HepG2 (cell line): ENCODE data around the gene TLN1. TPM values are rescaled to one million over a fixed set of nuclear protein-coding genes. Genes with fewer than 3 reads are reported as not detected.

ENCODE experiments used
- ETV5 ChIP-seq: IDR thresholded peaks from 2 replicates; pipeline ENCODE4 v1.6.1; 2018; ENCODE audit warnings: missing biosample characterization, missing genetic modification reagents, inconsistent platforms, borderline replicate concordance
- FLYWCH1 ChIP-seq: sonication (generic); formaldehyde crosslinking; IDR thresholded peaks from 2 replicates; pipeline ENCODE4 v1.8.1; 2023; ENCODE audit warnings: mild to moderate bottlenecking, missing genetic modification reagents
- GFI1 ChIP-seq: sonication (generic); formaldehyde crosslinking; IDR thresholded peaks from 2 replicates; pipeline ENCODE4 v1.5.0; 2020; ENCODE audit warnings: missing genetic modification reagents, mild to moderate bottlenecking, borderline replicate concordance
- MAFF ChIP-seq: IDR thresholded peaks from 2 replicates; pipeline ENCODE4 v1.6.1; 2011; ENCODE audit warnings: low read depth, low read length, improper control_type of control experiment
- MLLT10 ChIP-seq: sonication (generic); formaldehyde crosslinking; IDR thresholded peaks from 2 replicates; pipeline ENCODE4 v1.4.0; 2020; ENCODE audit warnings: missing genetic modification reagents
- RXRA ChIP-seq: sonication (generic); formaldehyde crosslinking; IDR thresholded peaks from 2 replicates; pipeline ENCODE4 v1.5.1; 2020; ENCODE audit warnings: missing genetic modification reagents
- ZBTB42 ChIP-seq: sonication (generic); formaldehyde crosslinking; IDR thresholded peaks from 2 replicates; pipeline ENCODE4 v1.5.0; 2020; ENCODE audit warnings: mild to moderate bottlenecking, missing genetic modification reagents
- ZBTB7A ChIP-seq: sonication (generic); formaldehyde crosslinking; IDR thresholded peaks from 2 replicates; pipeline ENCODE4 v1.8.0; 2022; ENCODE audit warnings: mild to moderate bottlenecking, missing genetic modification reagents
- ZC3H13 ChIP-seq: sonication (generic); formaldehyde crosslinking; IDR thresholded peaks from 2 replicates; pipeline ENCODE4 v1.8.1; 2023; ENCODE audit warnings: mild to moderate bottlenecking, missing genetic modification reagents, moderate library complexity
- ZNF136 ChIP-seq: sonication (generic); formaldehyde crosslinking; IDR thresholded peaks from 2 replicates; pipeline ENCODE4 v1.8.1; 2022; ENCODE audit warnings: low read depth, mild to moderate bottlenecking, moderate library complexity, missing genetic modification reagents
- ZNF280D ChIP-seq: sonication (generic); formaldehyde crosslinking; IDR thresholded peaks from 2 replicates; pipeline ENCODE4 v1.5.1; 2020; ENCODE audit warnings: mild to moderate bottlenecking, missing genetic modification reagents
- ZNF382 ChIP-seq: sonication (generic); formaldehyde crosslinking; IDR thresholded peaks from 2 replicates; pipeline ENCODE4 v1.5.0; 2020; ENCODE audit warnings: missing genetic modification reagents, mild to moderate bottlenecking, borderline replicate concordance
- ZNF546 ChIP-seq: sonication (generic); formaldehyde crosslinking; conservative IDR thresholded peaks from 2 replicates; pipeline ENCODE4 v1.8.1; 2023; ENCODE audit warnings: mild to moderate bottlenecking, missing genetic modification reagents
- ZNF777 ChIP-seq: sonication (generic); formaldehyde crosslinking; IDR thresholded peaks from 2 replicates; pipeline ENCODE4 v1.4.0; 2020; ENCODE audit warnings: missing genetic modification reagents
- ZSCAN21 ChIP-seq: sonication (generic); formaldehyde crosslinking; IDR thresholded peaks from 2 replicates; pipeline ENCODE4 v1.8.0; 2022; ENCODE audit warnings: mild to moderate bottlenecking, missing genetic modification reagents, moderate library complexity, borderline replicate concordance
- polyA plus RNA-seq, 8 experiments: library from polyadenylated mRNA; depleted of rRNA in 3 of 8; stranded (reverse) in 7 of 8; unstranded in 1 of 8; fragments of >200 nt; fragmentation: Illumina TruSeq in 4 of 8; extraction: Trizol in 4 of 8; gene quantifications; 2 replicates each; pipeline versions ENCODE4 v1.2.1 to v1.2.3, GENCODE V29; 2011 to 2016; ENCODE audit warnings: low read depth in 4 of 8, missing spikeins in 1 of 8, mixed read lengths in 1 of 8; ENCODE audit not compliant: insufficient read depth in 1 of 8
- total RNA-seq, 5 experiments: library from RNA; depleted of rRNA; stranded (reverse); fragments of >200 nt; fragmentation: Illumina TruSeq; extraction: Trizol; gene quantifications; 2 replicates each; pipeline ENCODE4 v1.2.3, GENCODE V29; 2016; ENCODE audit warnings: low read depth in 1 of 5
- TF ChIP-seq, protein P1 (sequence below): IDR thresholded peaks from 2 replicates; pipeline ENCODE4 v1.6.1; 2016; ENCODE audit warnings: low read depth, borderline replicate concordance
- TF ChIP-seq, protein P2 (sequence below): sonication (generic); formaldehyde crosslinking; IDR thresholded peaks from 2 replicates; pipeline ENCODE4 v1.5.0; 2020; ENCODE audit warnings: mild to moderate bottlenecking, missing genetic modification reagents, moderate library complexity

TLN1 gene
- total and polyA plus RNA-seq, 2 of the 13 experiments (the other 11 are each of a cell fraction or from before 2014, with no cell fraction given): 35.2 to 51.8 TPM

GRCh38 chr9:35756275-35757225, 24.6 kb upstream of the TLN1 start (continued):
- TF ChIP-seq ETV5 (CRISPR knock-in tag) (peak; percentile 79; the same call in 1 of the 2 replicates), ZNF382 (CRISPR knock-in tag) (no peak), ZNF546 (CRISPR knock-in tag) (peak; percentile 50), ZBTB42 (CRISPR knock-in tag) (peak; percentile 82; the same call in 1 of the 2 replicates), RXRA (CRISPR knock-in tag) (peak; percentile 30; the same call in 1 of the 2 replicates), ZNF777 (peak; percentile 67; the same call in 1 of the 2 replicates), GFI1 (peak; percentile 47; the same call in 1 of the 2 replicates), FLYWCH1 (CRISPR knock-in tag) (0 out of 2 replicates have a peak, but pooled peaks have one; percentile 27), MLLT10 (CRISPR knock-in tag) (no peak), ZNF136 (peak; percentile 2; the same call in 1 of the 2 replicates), MAFF (no peak), ZBTB7A (CRISPR knock-in tag) (peak; percentile 19; the same call in 1 of the 2 replicates), ZSCAN21 (CRISPR knock-in tag) (peak; percentile 57; the same call in 1 of the 2 replicates), ZNF280D (CRISPR knock-in tag) (peak; percentile 34; the same call in 1 of the 2 replicates), ZC3H13 (CRISPR knock-in tag) (0 out of 2 replicates have a peak, but pooled peaks have one; percentile 54)
- TF ChIP-seq, protein P1, sequence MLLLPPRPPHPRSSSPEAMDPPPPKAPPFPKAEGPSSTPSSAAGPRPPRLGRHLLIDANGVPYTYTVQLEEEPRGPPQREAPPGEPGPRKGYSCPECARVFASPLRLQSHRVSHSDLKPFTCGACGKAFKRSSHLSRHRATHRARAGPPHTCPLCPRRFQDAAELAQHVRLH (CRISPR knock-in tag): 0 out of 2 replicates have a peak, but pooled peaks have one; percentile 33
- TF ChIP-seq, protein P2, sequence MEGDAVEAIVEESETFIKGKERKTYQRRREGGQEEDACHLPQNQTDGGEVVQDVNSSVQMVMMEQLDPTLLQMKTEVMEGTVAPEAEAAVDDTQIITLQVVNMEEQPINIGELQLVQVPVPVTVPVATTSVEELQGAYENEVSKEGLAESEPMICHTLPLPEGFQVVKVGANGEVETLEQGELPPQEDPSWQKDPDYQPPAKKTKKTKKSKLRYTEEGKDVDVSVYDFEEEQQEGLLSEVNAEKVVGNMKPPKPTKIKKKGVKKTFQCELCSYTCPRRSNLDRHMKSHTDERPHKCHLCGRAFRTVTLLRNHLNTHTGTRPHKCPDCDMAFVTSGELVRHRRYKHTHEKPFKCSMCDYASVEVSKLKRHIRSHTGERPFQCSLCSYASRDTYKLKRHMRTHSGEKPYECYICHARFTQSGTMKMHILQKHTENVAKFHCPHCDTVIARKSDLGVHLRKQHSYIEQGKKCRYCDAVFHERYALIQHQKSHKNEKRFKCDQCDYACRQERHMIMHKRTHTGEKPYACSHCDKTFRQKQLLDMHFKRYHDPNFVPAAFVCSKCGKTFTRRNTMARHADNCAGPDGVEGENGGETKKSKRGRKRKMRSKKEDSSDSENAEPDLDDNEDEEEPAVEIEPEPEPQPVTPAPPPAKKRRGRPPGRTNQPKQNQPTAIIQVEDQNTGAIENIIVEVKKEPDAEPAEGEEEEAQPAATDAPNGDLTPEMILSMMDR (CRISPR knock-in tag): peak; percentile 87
